Osteoblast (primary cell): ENCODE results near the gene RETREG2. TPM values are rescaled to one million over a fixed set of nuclear protein-coding genes. Genes with fewer than 3 reads are reported as not detected.

Source experiments
- DNase-seq: peaks from one replicate; pipeline ENCODE4 v3.0.0; 2011; ENCODE audit warnings: low spot score, mixed read lengths; ENCODE audit not compliant: insufficient read length; ENCODE audit errors: missing footprints
- H2AFZ ChIP-seq: 2 replicates; pipeline ENCODE4 v1.6.0; 2011; ENCODE audit warnings: mild to moderate bottlenecking, low read length
- H3K27ac ChIP-seq: 2 replicates; pipeline ENCODE4 v1.5.1; 2011; ENCODE audit warnings: mild to moderate bottlenecking, low read depth, low read length, moderate library complexity
- H3K27me3 ChIP-seq: 2 replicates; pipeline ENCODE4 v1.6.0; 2012; ENCODE audit warnings: mild to moderate bottlenecking, control low read depth, inconsistent platforms, low read length, moderate library complexity; ENCODE audit not compliant: insufficient read depth
- H3K36me3 ChIP-seq: 2 replicates; pipeline ENCODE4 v1.5.1; 2011; ENCODE audit warnings: mild to moderate bottlenecking, low read length, control low read depth, moderate library complexity; ENCODE audit not compliant: insufficient read depth
- H3K4me1 ChIP-seq: 2 replicates; pipeline ENCODE4 v1.5.1; 2011; ENCODE audit warnings: mild to moderate bottlenecking, low read length, control low read depth, moderate library complexity; ENCODE audit not compliant: insufficient read depth
- H3K4me2 ChIP-seq: 2 replicates; pipeline ENCODE4 v1.6.0; 2011; ENCODE audit warnings: mild to moderate bottlenecking, low read length; ENCODE audit not compliant: insufficient read depth
- H3K4me3 ChIP-seq: fragments of 200-600 bp; sonication (generic); 3 replicates; pipeline ENCODE4 v1.5.1; 2012; ENCODE audit warnings: mild to moderate bottlenecking, low read length, inconsistent platforms; ENCODE audit not compliant: insufficient read depth
- H3K79me2 ChIP-seq: 2 replicates; pipeline ENCODE4 v1.6.0; 2012; ENCODE audit warnings: mild to moderate bottlenecking, low read length, control low read depth, inconsistent platforms; ENCODE audit not compliant: insufficient read depth
- H3K9me3 ChIP-seq: 2 replicates; pipeline ENCODE4 v1.5.1; 2011; ENCODE audit warnings: low read depth, low read length, control low read depth
- H4K20me1 ChIP-seq: 2 replicates; pipeline ENCODE4 v1.6.0; 2012; ENCODE audit warnings: mild to moderate bottlenecking, low read length, control low read depth; ENCODE audit not compliant: insufficient read depth
- CTCF ChIP-seq: IDR thresholded peaks from 2 replicates; pipeline ENCODE4 v1.5.1; 2011; ENCODE audit warnings: mild to moderate bottlenecking, low read depth, low read length, moderate library complexity; ENCODE audit errors: extremely low read depth
- total RNA-seq: library from RNA; depleted of rRNA; stranded (reverse); fragments of >200 nt; gene quantifications from 2 replicates; pipeline ENCODE4 v1.2.3, GENCODE V29; 2012

The RETREG2 gene
- total RNA-seq, 1 donor: 121 TPM

GRCh38 chr2:219219784-219220532 lies 41.9 kb downstream of the RETREG2 start:
- no peak for TF ChIP-seq CTCF
- peaks cover 57% of the 10 kb centered on the region for H3K36me3 ChIP-seq

GRCh38 chr2:219220652-219221402 lies 42.8 kb downstream of the RETREG2 start:
- no peak overlapping the region for H3K27ac ChIP-seq
- no peak overlapping the region for H2AFZ ChIP-seq
- peak; percentile 21 for DNase-seq
- H3K79me2 ChIP-seq: peaks cover 3% of the 10 kb centered on the region
- H4K20me1 ChIP-seq: peaks cover 12% of the 10 kb centered on the region
- peaks cover 23% of the 10 kb centered on the region for H3K4me1 ChIP-seq
- H3K4me3 ChIP-seq: no peak overlapping the region
- no peaks in the 10 kb centered on the region for H3K27me3 ChIP-seq
- TF ChIP-seq CTCF: no peak
- H3K9me3 ChIP-seq: no peaks in the 10 kb centered on the region
- H3K4me2 ChIP-seq: no peak overlapping the region
- H3K36me3 ChIP-seq: peaks cover 61% of the 10 kb centered on the region

More at GRCh38 chr2:219219784-219220532, 41.9 kb downstream of the RETREG2 start:
- Histone ChIP-seq H3K27ac (peak overlapping the region; percentile 51), H3K4me2 (peak overlapping the region; percentile 80), H2AFZ (no peak overlapping the region), H3K79me2 (peaks cover 3% of the 10 kb centered on the region), H4K20me1 (peaks cover 8% of the 10 kb centered on the region), H3K9me3 (no peaks in the 10 kb centered on the region), H3K4me3 (no peak overlapping the region), H3K27me3 (no peaks in the 10 kb centered on the region), H3K4me1 (peaks cover 23% of the 10 kb centered on the region)
- DNase-seq: peak; percentile 71

- H3K27me3 ChIP-seq: no peaks in the 10 kb centered on the region
- no peak overlapping the region for H2AFZ ChIP-seq
- DNase-seq: peak; percentile 19
- H3K4me3 ChIP-seq: no peak overlapping the region
- peaks cover 6% of the 10 kb centered on the region for H3K79me2 ChIP-seq
- H3K4me1 ChIP-seq: peaks cover 23% of the 10 kb centered on the region
- TF ChIP-seq CTCF: no peak
- no peak overlapping the region for H3K27ac ChIP-seq
- peaks cover 12% of the 10 kb centered on the region for H4K20me1 ChIP-seq
- H3K4me2 ChIP-seq: no peak overlapping the region
- peaks cover 57% of the 10 kb centered on the region for H3K36me3 ChIP-seq
- no peaks in the 10 kb centered on the region for H3K9me3 ChIP-seq
Observed at GRCh38 chr2:219221957-219222518, 44.0 kb downstream of the RETREG2 start.
